Measurements from ENCODE around the gene ITCH. TPM values are rescaled to one million over a fixed set of nuclear protein-coding genes. Genes with fewer than 3 reads are reported as not detected.

ITCH gene
- total RNA-seq, 1 experiment from 2014 or later, result 71.2 TPM

DNA sequence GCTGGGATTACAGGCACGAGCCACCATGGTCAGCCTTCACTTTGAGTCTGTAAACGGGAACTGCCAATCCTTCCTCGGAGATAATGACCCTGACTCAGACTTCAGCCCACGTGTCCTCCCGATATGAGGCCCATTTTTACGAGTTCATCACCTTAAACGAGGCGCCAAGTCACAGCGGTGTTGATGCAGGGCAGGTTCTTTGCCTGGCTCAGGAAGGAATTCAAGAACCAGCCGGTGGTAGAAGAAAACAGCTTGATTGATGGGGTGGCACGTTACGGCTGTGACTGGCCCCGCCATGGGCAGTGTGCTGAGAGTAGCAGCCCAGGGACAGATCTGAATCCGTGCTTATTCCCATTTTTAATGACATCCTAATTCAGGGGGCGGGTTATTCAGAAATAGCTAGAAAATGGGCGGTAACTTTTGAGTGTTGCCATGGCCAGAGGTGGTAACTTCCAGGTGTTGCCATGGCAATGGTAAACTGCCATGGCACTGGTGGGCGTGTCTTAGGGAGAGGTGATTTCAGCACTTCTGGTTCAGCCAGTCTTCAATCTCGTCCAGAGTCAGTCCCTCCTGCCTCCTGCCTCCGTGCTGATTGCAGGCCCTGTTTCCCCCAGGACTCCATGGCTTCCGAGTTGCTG is 186.3 kb downstream of the ITCH start:
- DNase-seq (ENCODE audit: low read depth), result peak; percentile 50

DNA sequence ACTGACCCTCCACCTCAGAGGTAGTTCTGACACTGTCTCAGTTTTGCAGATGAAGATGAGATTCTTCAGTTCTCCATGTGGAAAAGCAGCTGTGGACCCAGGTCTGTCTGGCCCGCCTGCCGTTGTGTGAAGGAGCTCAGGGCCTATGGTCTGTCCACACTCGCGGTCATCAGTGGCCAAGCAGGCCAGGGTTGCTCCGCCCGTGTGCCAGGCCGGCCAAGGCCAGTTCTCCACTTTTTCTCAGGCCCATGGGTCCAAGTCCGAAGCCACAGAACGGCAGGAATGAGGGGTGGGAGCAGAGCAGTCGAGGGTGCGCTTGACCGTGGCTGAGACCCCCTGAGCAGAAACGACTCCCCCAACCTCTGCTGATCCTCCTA is 186.8 kb downstream of the ITCH start:
- DNase-seq (ENCODE audit: low read depth), result no peak

DNA sequence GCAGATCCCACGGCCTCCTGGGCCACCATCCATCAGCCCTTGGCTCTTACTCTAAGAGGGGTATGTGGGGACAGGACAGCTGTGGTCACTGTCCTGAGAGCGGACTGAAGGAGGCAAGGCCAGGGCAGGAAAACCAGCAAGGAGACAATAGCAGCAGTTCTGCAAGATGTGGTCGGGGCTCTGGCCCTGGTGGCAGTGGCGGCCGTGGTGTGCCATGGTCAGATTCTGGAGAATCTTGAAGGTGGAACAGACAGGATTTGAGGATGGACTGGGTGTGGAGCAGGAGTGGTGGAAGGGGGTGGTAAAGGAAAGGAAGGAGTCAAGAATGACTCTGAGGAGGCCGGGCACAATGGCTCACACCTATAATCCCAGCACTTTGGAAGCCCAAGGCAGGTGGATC is 189.5 kb downstream of the ITCH start:
- DNase-seq (ENCODE audit: low read depth), result no peak

DNA sequence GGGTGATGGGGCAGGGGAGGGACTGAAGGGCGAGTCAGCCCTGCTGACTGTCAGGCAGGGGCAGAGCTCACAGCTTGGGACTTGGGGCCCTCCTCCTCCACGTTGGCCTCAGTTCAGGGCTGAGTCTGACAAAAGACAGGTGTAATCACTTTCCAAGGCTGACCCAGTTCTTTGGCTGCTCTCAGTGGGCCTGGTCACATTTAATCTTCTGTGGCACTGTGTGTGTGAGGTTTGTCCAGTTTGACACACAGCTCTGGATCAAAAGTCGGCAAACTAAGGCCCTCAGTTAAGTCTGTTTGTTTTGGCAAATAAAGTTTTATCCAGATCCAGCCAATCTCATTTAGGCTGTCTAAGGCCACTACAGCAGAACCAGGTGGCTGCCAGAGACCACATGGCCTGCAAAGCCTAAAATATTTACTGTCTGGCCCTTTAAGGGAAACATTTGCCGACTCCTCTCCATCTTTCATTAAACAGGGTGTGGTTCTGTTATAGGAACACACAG is 190.3 kb downstream of the ITCH start:
- DNase-seq (ENCODE audit: low read depth), result no peak

DNA sequence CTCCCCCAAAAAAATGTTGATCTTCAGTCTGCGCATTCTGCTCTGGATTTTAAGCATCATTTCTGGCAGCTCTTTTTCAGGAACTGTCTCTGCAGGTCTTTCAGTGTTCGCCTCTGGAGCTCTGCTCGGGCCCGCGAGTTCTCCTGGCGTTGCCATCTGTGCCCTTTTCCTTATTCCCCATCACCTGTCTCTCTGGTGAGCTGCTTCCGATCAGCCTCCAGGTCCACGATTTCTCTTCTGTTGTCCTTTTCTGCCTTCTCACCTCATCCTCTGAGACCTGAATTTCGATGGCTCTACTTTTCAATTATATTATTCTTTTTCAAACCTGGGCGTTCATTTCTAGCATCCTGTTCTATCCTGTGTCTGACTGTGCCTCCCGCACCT is 194.9 kb downstream of the ITCH start:
- DNase-seq (ENCODE audit: low read depth), result no peak

DNA sequence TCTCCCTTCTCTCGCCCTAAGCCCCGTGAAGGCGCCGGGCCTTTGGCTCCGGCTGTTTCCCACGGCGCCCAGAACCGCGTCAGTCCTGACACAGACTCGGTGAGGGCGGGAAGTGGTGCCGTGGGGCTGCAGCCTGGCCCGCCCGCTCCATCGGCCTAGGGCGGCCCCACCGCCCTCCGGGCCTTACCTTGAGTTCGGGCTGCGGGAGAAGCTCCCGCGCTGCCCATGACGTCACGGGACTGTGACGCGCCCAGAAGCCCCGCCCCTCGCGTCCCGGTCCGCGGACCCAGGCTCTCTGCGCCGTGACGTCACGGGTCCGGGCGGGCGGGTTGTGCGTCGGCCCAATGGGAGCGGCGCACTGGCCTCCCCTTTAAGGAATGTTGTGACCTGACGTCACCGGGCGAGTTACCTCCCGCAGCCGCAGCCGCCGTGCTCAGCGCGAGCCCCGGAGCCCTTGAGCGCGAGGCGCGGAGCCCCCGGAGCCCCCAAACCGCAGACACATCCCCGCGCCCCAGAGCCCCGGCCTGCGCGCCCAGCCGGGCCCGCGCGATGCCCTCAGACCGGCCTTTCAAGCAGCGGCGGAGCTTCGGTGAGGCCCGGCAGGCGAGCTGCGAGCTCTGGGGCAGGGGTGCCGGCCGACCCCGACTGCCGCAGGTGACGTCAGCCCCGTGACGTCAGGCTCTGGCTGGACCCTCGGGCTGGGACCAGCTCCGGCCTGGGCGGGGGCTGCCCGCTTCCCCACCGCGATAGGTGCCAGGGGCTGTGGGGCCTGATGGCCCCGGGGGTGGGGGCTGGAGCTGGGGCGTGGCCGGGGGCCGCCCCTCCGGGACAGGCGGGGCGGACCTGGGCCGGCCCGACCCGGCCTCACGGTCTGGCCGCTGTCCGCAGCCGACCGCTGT is 195.5 kb downstream of the ITCH start, which contains the start of gene MAP1LC3A:
Gene MAP1LC3A (plus strand): TSS at position 399 of the 899 bp plus-strand sequence. CDS start 151 bp downstream, at position 550.
- peak; percentile 96 for DNase-seq (ENCODE audit: low read depth)

DNA sequence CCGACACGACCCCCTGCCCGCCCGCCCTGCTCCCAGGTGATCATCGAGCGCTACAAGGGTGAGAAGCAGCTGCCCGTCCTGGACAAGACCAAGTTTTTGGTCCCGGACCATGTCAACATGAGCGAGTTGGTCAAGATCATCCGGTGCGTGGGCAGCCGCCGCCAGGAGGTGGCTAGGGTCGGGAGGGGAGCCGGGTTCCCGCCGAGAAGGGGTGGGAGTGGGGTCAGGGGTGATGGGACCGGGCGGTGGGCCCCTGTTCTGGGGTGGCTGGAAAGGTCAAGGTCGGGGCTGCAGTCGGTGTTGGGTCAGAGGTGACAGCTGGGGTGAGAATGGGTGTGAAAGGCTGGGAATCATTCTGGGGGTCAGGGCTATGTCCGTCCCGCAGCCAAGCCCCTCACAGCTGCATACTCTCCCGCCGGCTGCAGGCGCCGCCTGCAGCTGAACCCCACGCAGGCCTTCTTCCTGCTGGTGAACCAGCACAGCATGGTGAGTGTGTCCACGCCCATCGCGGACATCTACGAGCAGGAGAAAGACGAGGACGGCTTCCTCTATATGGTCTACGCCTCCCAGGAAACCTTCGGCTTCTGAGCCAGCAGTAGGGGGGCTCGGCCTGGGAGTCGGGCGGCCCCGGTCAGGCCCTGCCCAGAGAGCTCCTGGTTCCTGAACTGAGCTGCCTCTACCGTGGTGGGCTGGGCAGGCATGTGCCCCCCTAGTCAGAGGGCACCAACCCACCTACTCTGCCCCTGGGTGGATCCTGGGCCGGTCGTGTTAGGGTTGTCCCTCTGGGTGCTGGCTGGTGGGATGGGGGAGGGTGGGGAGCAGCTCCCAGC is 196.5 kb downstream of the ITCH start:
- DNase-seq (ENCODE audit: low read depth), result no peak

DNA sequence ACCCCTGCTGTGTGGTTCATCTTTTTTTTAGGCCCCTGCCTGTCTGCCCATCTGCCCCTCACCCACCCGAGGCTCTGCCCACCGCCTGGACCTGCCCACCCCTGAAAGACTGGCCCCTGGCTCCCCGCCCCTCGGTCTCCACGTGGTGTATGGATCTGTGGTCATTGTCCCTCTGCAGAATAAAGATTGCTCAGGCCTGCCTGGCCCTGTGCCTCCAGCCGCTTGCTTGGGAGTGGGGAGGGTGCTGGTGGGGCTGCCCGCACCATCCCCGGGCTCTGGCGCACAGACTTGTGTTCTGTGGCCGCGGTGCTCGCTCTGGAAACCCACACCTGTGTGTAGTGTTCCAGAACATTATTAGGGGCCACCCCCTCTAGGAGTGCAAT is 197.1 kb downstream of the ITCH start:
- no peak for DNase-seq (ENCODE audit: low read depth)

DNA sequence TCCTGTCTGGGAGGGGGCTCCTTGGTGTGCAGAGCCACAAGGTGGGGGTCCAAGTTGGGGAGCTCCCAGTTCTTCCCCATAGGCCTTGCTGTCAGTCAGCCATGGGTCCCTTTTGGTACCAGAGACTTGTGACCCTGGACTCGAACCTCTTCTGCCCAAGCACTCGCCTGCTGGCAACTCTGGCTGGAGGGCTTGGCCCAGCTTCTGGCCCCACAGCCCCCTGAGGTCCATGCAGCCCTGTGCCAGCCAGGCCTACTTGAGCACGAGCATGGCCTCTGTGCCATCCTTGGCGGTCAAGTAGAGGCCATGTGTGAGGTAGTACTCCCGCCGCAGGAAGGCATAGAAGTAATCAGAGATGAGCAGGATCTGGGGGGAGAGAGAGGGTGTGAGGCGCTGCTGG is 197.5 kb downstream of the ITCH start:
- DNase-seq (ENCODE audit: low read depth), result no peak

Other genes starting within 250 kb of the ITCH start
- not detected in 2 replicates for gene ASIP, start 121.8 kb upstream of the ITCH start, total RNA-seq (2014; rRNA removed; shearing (Covaris generic))
- gene AHCY, start 59.9 kb upstream of the ITCH start, total RNA-seq (2014; rRNA removed; shearing (Covaris generic)), result 123 and 125 TPM in 2 replicates
- 305 and 515 TPM in 2 replicates for gene DYNLRB1, start 153.1 kb downstream of the ITCH start, total RNA-seq (2014; rRNA removed; shearing (Covaris generic))
- 59.8 and 72.2 TPM in 2 replicates for gene MAP1LC3A, start 195.4 kb downstream of the ITCH start, total RNA-seq (2014; rRNA removed; shearing (Covaris generic))